Activated gamma-delta T cell treated with Interleukin-2 at 50 U/mL for 16 hours (primary cell): ENCODE results near the gene SACM1L.
"Not testable (repeated sequence)": the region's sequence is repeated elsewhere in the genome, so short reads cannot be mapped to it uniquely, and the experiment has no call there.

Experiments used
- DNase-seq: peaks from one replicate; pipeline ENCODE4 v3.0.0-alpha.2; 2020

The SACM1L gene

DNA sequence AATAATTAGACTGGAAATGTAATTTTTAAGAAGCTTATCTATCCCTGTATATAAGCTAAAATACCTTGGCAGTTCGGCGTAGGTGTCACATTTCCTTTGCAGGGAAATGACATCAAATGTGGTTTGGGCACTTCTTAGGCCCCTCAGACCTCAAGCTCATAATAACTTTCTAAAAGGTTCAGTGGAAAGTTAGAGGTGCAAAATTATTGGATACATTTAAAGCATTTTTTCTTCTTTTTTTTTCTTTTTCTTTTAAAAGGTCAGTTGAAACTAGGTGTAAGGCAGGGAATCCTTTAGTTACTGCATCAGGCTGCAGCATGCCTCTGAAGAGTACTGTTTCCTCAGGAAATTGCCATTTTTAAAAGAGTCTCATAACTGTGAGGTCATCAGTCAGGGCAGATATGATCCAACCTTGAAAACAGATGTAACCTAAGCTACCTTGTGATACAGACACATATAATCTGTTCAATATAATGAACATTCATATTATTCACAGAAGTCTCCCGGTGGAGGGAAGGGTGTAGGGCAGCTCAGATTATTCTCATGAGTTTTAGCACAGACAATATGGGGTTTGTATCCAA, 4.8 kb downstream of the SACM1L start:
- DNase-seq: peak; percentile 32

- not testable (repeated sequence) for DNase-seq
These were observed 6.0 kb downstream of the SACM1L start for GRCh38 chr3:45695166-45695565.

GRCh38 chr3:45700570-45701073, 11.4 kb downstream of the SACM1L start:
- DNase-seq: no peak

DNA sequence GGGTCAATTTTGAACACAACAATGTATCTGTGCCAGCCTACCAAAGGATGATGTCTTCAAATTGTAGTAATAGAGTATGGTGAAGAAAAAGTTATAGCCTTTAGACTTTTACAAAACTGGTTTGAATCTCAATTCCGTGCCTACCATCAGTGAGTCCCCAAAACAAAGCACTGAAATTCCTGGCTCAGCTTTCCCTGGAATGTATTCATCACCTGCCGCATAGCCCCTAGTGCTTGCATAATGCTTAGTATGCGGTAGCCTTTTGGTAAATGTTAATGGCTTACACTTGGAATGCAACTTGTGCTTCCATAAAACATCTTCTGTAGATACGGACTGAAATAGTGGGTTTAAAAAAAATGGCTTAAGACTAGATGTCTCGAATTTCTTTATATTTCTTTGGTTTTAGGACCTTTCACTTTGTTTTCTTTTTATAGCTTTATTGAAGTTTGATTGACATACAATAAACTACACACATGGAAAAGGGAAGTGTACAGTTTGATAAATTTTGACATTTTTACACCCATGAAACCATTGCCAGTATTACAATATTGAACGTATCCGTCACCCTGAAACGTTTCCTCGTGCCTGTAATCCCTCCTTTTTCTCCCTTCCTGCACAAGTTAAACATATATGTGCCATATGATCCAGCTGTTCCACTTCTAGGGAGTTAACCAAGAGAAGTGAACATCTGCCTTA, 12.1 kb downstream of the SACM1L start:
- no peak for DNase-seq

GRCh38 chr3:45704301-45704943, 15.2 kb downstream of the SACM1L start:
- DNase-seq: no peak

GRCh38 chr3:45705839-45706808, 16.9 kb downstream of the SACM1L start:
- no peak for DNase-seq

- no peak for DNase-seq
These were observed 22.7 kb downstream of the SACM1L start for GRCh38 chr3:45711931-45712330.

DNA sequence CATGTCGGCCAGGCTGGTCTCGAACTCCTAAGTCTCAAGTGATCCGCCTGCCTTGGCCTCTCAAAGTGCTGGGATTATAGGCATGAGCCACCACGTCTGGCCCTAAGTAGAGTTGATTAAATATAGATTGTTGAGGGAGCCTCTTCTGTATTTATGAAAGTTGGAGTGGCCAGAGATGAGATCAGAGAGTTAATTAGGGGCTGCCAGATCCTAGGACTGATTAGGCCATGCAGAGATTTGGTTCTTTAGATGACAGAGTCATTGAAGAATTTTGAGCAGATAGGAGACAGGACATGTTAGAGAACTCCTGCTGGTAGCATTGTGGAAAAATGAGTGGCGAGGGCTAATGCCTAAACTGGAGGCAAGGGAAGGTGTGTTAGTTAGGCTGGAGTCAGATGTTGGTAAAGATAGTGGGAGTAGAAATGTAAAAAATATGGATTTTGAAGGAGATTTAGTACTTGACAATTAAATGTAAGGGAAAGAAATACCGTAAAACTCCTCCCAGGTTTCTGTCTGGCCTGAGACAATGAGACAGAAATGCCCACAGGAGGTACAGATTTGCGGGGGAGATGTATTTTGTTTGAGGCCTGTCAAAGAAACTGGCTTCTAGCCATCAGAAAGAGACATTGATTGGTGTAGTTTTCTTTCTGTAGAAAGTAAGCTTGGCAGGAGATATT, 23.4 kb downstream of the SACM1L start:
- DNase-seq: no peak

DNA sequence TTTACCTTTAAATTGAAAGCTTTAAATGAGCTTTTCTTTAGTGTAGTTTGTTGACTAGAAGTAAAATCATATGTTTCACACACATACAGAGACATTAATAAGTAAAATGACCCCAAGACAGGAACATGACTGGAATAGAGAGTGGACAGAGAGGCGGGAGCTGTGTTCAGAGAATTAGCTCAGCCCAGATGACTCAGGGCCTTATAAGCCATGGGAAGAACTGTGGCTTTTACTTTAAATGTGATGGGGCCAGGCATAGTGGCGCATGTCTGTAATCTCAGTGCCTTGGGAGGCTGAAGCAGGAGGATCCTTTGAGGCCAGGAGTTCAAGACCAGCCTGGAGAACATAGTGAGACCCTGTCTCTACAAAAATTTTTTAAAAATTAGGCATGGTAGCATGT, 26.7 kb downstream of the SACM1L start:
- DNase-seq: no peak

DNA sequence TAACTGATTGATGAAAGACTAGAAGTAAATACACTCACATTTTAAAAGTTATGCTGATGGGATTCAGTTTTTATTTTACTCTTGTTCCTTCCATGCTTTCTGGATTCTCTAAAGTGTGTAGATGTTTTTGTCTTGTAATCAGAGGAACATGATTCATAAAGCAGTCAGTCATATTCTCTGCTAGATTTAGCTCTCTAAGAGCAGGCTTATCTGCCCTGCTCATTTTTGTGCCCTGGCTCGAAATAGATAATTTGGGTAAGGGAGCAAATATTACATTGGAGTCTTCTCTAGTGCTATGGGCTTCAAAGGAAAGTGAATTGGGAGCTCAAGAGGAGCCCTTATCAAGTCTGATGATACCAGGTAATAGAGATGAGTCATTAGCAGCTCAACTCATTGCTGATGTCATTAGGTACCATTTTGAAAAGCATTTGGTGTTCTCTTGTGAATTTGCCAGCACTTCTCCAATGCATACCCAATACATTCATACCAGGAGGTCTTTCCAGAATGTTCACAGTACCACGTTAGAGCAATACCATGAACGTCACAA, 27.7 kb downstream of the SACM1L start:
- DNase-seq: no peak

DNA sequence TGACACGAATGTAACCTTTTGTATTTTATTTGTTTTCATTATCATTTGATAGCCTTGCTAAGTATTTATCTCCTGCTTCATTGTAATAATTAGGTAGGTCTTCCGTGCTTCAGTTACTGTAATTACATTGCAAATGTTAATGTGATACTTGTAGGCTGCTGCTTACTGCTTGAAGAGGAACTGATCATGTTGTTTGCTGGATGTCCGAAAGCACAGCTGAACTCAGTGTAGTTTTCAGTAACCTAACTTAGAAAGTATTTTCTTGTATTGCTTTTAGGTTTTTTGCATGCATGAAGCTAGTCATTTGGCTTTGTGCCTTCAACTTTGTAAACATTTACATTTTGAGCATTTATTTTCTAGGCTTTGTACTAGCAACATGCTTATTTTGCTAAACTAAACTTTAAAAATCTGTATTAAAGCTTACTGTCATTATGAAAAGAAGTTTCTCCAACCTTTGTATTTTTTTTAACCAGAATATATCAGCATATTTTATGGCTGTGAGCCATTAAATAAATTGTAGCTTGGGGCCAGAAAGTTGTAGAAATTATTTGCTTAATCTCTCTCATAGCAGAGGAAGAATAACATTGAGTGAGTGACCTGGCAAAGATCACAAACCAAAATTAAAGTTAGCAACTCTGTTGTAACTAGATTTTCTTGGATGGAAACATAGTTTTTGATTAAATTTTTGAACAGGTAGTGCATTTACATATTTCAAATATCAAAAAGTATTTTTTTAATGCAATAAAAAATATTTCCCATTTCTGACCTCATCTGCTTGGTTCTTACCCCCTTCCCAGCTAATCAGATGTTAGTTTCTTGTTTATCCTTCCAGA, 30.7 kb downstream of the SACM1L start:
- DNase-seq: no peak

DNA sequence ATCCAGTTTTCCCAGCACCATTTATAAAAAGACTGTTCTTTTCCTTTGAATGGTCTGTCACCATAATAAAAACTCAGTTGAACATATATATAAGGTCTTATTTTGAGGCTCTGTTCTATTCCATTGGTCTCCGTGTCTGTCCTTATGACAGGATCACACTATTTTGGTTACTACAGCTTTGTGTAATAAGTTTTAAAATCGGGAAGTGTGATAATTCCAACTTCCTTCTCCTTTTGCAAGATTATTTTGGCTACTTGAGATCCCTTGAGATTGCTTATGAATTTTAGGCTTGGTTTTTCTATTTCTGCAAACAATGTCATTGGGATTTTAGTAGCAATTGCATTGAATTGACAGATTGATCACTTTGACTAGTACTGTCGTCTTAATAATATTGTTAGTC, 35.7 kb downstream of the SACM1L start:
- DNase-seq: no peak

DNA sequence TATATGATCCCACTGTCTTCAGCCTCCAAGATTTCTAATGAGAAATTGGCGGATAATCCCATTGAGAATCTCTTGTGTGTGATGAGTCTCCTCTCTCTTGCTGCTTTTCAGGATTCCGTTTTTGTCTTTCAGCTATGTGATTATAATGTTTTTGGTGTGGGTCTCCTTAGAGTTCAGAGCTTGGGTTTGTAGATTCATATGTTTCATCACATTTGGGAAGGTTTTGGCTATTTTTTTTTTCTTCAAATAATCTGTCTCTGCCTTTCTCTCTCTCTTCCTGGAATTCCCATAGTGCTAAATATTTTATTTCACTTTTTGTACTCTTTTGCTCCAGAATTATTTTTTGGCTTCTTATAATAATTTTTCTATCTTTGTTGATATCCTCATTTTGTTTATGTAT, 40.4 kb downstream of the SACM1L start:
- DNase-seq: no peak

- DNase-seq: no peak
These were observed 41.4 kb downstream of the SACM1L start for GRCh38 chr3:45730409-45731154.

DNA sequence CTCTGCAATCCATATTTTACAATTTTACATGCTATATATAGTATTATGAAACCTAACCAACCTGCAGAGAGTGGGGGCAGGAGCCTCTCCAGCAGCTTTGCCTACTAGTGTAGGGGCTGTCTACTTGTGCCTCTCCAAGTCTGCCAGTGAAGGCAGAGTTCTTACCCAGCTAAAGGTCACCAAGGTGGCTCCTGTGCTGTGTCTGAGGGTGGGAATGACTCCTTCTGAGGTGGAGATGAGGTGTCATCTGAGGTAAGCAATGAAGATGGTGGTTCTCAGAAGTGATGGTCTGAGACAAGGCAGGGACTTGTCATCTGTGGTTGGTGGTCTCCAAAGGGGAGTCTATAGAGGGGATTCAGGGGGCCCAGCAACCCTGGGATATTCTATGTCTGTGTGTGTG, 47.5 kb downstream of the SACM1L start:
- DNase-seq: no peak

- DNase-seq: no peak
These were observed 48.0 kb downstream of the SACM1L start for GRCh38 chr3:45737234-45737633.

- DNase-seq: no peak
These were observed 50.8 kb downstream of the SACM1L start for GRCh38 chr3:45739991-45740390.

DNA sequence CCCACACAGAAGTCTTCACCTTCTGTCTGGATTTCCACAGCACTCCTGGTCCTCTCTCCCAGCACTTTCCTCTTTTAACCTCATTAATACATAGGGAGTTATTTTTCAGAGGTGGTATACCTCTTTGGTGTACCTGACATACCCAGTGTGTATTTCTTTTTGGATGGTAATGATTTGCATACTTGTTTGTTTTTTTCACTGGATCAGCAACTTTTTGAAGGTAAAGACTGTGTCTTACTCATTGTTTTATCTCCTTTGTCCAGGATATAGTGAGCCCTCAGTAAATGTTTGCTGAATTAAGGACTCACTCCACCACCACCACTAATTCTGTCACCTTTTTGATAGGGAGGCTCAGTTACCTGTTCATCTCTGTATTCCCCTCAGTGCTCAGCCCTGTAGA, 52.1 kb downstream of the SACM1L start:
- DNase-seq: no peak

- no peak for DNase-seq
These were observed 52.7 kb downstream of the SACM1L start for GRCh38 chr3:45741742-45742460.
